GM12878 (cell line): ENCODE measurements around the gene FLVCR1. TPM values are rescaled to one million over a fixed set of nuclear protein-coding genes. Genes with fewer than 3 reads are reported as not detected.

Experiments used
- ATAC-seq: fragments of 200-7000 bp; cut with Tn5 transposase; 3 replicates; pipeline ENCODE4 v1.9.1; 2020; ENCODE audit warnings: mild to moderate bottlenecking, moderate library complexity
- BruUV-seq: library from RNA; stranded (reverse); fragments of 400-500 nt; replicated peaks from 2 replicates; lab custom pipeline; 2021; lab: Mats Ljungman, UMichigan
- CTCF ChIA-PET: fragments of 300-600 bp; sonication (Branson Sonifier 250); formaldehyde crosslinking; extraction: SDS; loops from one replicate; lab custom pipeline; 2021; ENCODE audit warnings: inconsistent platforms; lab: Yijun Ruan, JAX
- POLR2A ChIA-PET: fragments of 350-600 bp; formaldehyde crosslinking; extraction: SDS; loops from one replicate; lab custom pipeline; 2021; ENCODE audit warnings: inconsistent platforms; lab: Charles Lee
- RAD21 ChIA-PET: fragments of 300-600 bp; sonication (Branson Sonifier 250); formaldehyde crosslinking; loops from one replicate; lab custom pipeline; 2023; ENCODE audit warnings: antibody characterized with exemption; ENCODE audit not compliant: unreplicated experiment; lab: Charles Lee
- SMC1A ChIA-PET: fragments of 300-600 bp; sonication (Branson Sonifier 250); formaldehyde crosslinking; loops from one replicate; lab custom pipeline; 2023; ENCODE audit not compliant: unreplicated experiment, uncharacterized antibody; lab: Charles Lee
- DNase-seq: peaks from one replicate; pipeline ENCODE4 v3.0.0-alpha.2; 2011; ENCODE audit warnings: low read depth, low spot score
- FAIRE-seq: peaks from 3 replicates; lab custom pipeline; 2011; peaks lifted over from hg19 to GRCh38; lab: Jason Lieb, UNC
- H2AFZ ChIP-seq: 2 replicates; pipeline ENCODE4 v1.6.0; 2011; ENCODE audit warnings: low read depth, low read length, control low read depth; ENCODE audit not compliant: control insufficient read depth
- H3K27ac ChIP-seq: 2 replicates; pipeline ENCODE4 v1.5.1; 2011; ENCODE audit warnings: control low read depth; ENCODE audit not compliant: control insufficient read depth, insufficient read depth
- H3K27me3 ChIP-seq, 2 experiments: replicated peaks in 1 of 2; 2 replicates each; pipeline versions ENCODE4 v1.6.0 to v1.6.1; 2011; ENCODE audit warnings: low read length in 1 of 2; ENCODE audit not compliant: control insufficient read depth in 2 of 2, insufficient read depth in 2 of 2
- H3K36me3 ChIP-seq, 2 experiments: 2 replicates each; pipeline ENCODE4 v1.5.1; 2011; ENCODE audit warnings: low read length in 1 of 2; ENCODE audit not compliant: control insufficient read depth in 2 of 2, insufficient read depth in 2 of 2
- H3K4me1 ChIP-seq: 2 replicates; pipeline ENCODE4 v1.6.1; 2011; ENCODE audit warnings: mild to moderate bottlenecking, low read length, moderate library complexity, mixed read lengths; ENCODE audit not compliant: control insufficient read depth, insufficient read depth
- H3K4me2 ChIP-seq: 2 replicates; pipeline ENCODE4 v1.6.0; 2011; ENCODE audit warnings: control low read depth; ENCODE audit not compliant: control insufficient read depth, insufficient read depth
- H3K4me3 ChIP-seq: fragments of 200-600 bp; sonication (generic); 2 replicates; pipeline ENCODE4 v1.5.1; 2016
- H3K79me2 ChIP-seq: 2 replicates; pipeline ENCODE4 v1.6.0; 2011; ENCODE audit warnings: low read length; ENCODE audit not compliant: control insufficient read depth, insufficient read depth
- H3K9ac ChIP-seq: 2 replicates; pipeline ENCODE4 v1.8.0; 2011; ENCODE audit warnings: low read length, control low read depth, mixed read lengths; ENCODE audit not compliant: control insufficient read depth, insufficient read depth
- H3K9me3 ChIP-seq: replicated peaks from 3 replicates; pipeline ENCODE4 v1.5.1; 2011; ENCODE audit warnings: mild to moderate bottlenecking, low read length; ENCODE audit not compliant: control insufficient read depth, insufficient read depth
- H4K20me1 ChIP-seq: 2 replicates; pipeline ENCODE4 v1.6.0; 2011; ENCODE audit not compliant: control insufficient read depth, insufficient read depth
- BCLAF1 ChIP-seq: fragments of 450-650 bp; IDR thresholded peaks from 2 replicates; pipeline ENCODE4 v1.6.1; 2017; ENCODE audit warnings: antibody characterized with exemption, mild to moderate bottlenecking, moderate library complexity
- CEBPZ ChIP-seq: fragments of 150-350 bp; IDR thresholded peaks from 2 replicates; pipeline ENCODE4 v1.6.1; 2016; ENCODE audit warnings: low read depth, low read length
- EP300 ChIP-seq, 2 experiments: fragments of 150-350 bp in 1 of 2; IDR thresholded peaks; 2 replicates each; pipeline ENCODE4 v1.6.1; 2011 to 2012; ENCODE audit warnings: low read depth in 2 of 2, low read length in 2 of 2, borderline replicate concordance in 1 of 2, improper control_type of control experiment in 1 of 2, inconsistent platforms in 1 of 2; ENCODE audit not compliant: control insufficient read depth in 1 of 2
- FOXM1 ChIP-seq: IDR thresholded peaks from 2 replicates; pipeline ENCODE4 v1.6.1; 2012; ENCODE audit warnings: low read depth, mild to moderate bottlenecking, inconsistent platforms, low read length, moderate library complexity
- HDAC6 ChIP-seq: fragments of 200-600 bp; sonication (generic); IDR thresholded peaks from one replicate; pipeline ENCODE4 v1.8.0; 2017; ENCODE audit warnings: antibody characterized with exemption; ENCODE audit not compliant: unreplicated experiment
- STAT1 ChIP-seq: fragments of 450-650 bp; conservative IDR thresholded peaks from 2 replicates; pipeline ENCODE4 v1.6.1; 2014; ENCODE audit warnings: antibody characterized with exemption, mild to moderate bottlenecking
- WGBS: methylation state at CpG from one replicate; pipeline ENCODE4 v1.1.6; 2016; ENCODE audit warnings: low lambda C conversion rate; ENCODE audit not compliant: insufficient replicate concordance, insufficient coverage; ENCODE audit errors: missing lambda C conversion rate; 5-methylcytosine and 5-hydroxymethylcytosine counted together
- in situ Hi-C: fragments of 300-500 bp; cut with MboI; formaldehyde crosslinking; loops from 9 replicates; pipeline ENCODE4 v1.14.3; 2018; ENCODE audit warnings: mixed read lengths
- intact Hi-C: fragments of 100-400 bp; cut with micrococcal nuclease; formaldehyde crosslinking; loops from one replicate; pipeline ENCODE4 v1.14.2; 2022; ENCODE audit not compliant: unreplicated experiment
- polyA plus RNA-seq, 11 experiments: library from polyadenylated mRNA; depleted of rRNA in 4 of 11; unstranded in 6 of 11; stranded (reverse) in 5 of 11; fragments of >200 nt; fragmentation: Nextera tagmentation in 4 of 11; fragmentation: Illumina TruSeq in 1 of 11; extraction: Ambion mirVana in 4 of 11; extraction: Trizol in 1 of 11; gene quantifications; 1 replicate in 1 of 11; 2 replicates in 10 of 11; pipeline versions ENCODE4 v1.2.1 to v1.2.3, GENCODE V29; 2011 to 2016; ENCODE audit warnings: inconsistent platforms in 2 of 11, missing spikeins in 2 of 11, low read depth in 1 of 11
- total RNA-seq, 4 experiments: library from RNA; depleted of rRNA in 3 of 4; stranded (reverse); fragments of >200 nt in 3 of 4; fragmentation: Illumina TruSeq in 1 of 4; extraction: Trizol in 1 of 4; gene quantifications; 2 replicates each; pipeline versions ENCODE4 v1.2.1 to v1.2.3, GENCODE V29; 2013 to 2021
- TF ChIP-seq, protein P1 (sequence below): fragments of 450-650 bp; IDR thresholded peaks from 2 replicates; pipeline ENCODE4 v1.6.1; 2017; ENCODE audit warnings: mild to moderate bottlenecking, moderate library complexity

The FLVCR1 gene
- total and polyA plus RNA-seq, 10 of the 15 experiments (the other 5 are each of a cell fraction or from before 2014, with no cell fraction given), result 7.1 to 25.2 (median 17.6) TPM

DNA sequence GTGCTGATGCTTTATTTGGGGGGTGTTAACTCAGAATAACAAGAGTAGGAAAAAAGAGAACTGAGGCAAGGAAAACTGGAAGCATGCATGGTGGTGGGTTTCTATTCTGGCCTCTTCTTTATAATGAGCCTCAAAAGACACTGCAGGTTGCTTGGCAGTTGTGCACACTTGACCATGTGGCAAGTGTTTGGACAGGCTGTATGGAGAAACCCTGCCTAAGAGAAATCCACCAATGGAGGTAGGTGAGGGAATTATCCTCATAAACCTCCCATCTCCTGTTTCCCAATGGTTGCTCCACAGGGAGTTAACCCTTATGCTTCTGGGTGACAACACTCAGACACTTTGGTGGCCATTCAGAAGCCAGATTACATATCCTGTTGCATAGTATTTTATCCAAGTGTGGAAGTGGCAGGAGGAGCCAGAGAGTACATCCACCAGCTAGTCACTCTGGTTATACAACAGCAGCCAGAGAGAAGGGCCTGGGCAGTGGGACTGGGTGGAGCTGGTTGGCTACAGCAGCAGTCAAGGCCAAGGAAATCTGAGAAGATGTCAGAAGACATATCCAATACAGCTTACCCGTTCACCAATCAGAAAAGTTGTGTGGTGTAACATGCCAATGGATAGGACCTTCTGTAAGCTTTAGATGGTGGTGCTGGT lies 75.9 kb downstream of the FLVCR1 start:
- CTCF ChIA-PET, result interaction anchor here (1.1 to 1.3 kb wide), 2 partner anchors 34 to 61 kb away, joined by 4 to 5 read pairs; no protein-coding TSS in a partner anchor
- Histone ChIP-seq H3K27ac (no peak overlapping the region), H3K4me1 (peaks cover 9% of the 10 kb centered on the region), H4K20me1 (no peaks in the 10 kb centered on the region), H3K9ac (no peak overlapping the region), H3K4me3 (no peak overlapping the region), H2AFZ (no peak overlapping the region), H3K27me3 (no peaks in the 10 kb centered on the region), H3K4me2 (no peak overlapping the region), H3K9me3 (no peaks in the 10 kb centered on the region), H3K36me3 (no peaks in the 10 kb centered on the region), H3K79me2 (no peaks in the 10 kb centered on the region)
- BruUV-seq, result no TSS peak
- in situ Hi-C loops, result no loop called here
- FAIRE-seq, result no peak
- RAD21 ChIA-PET, result interaction anchor here (1.1 to 1.9 kb wide), 3 partner anchors 10 to 76 kb away, joined by 3 to 5 read pairs (median 5); partner anchors contain the start of gene FLVCR1
- no peak for ATAC-seq
- WGBS, result 38% methylated on average over 1 of the region's 1 CpG
- no peak for DNase-seq
- no peak for TF ChIP-seq HDAC6
- TF ChIP-seq BCLAF1, result no peak
- no peak for TF ChIP-seq CEBPZ
- TF ChIP-seq FOXM1, result no peak
- no peak for TF ChIP-seq STAT1
- no peak for TF ChIP-seq EP300 (IDR thresholded peaks at IDR 0.05; ENCODE audit: borderline replicate concordance in 1 of 2, control insufficient read depth in 1 of 2, low read depth in 2 of 2, low read length in 2 of 2)
- TF ChIP-seq, protein P1, sequence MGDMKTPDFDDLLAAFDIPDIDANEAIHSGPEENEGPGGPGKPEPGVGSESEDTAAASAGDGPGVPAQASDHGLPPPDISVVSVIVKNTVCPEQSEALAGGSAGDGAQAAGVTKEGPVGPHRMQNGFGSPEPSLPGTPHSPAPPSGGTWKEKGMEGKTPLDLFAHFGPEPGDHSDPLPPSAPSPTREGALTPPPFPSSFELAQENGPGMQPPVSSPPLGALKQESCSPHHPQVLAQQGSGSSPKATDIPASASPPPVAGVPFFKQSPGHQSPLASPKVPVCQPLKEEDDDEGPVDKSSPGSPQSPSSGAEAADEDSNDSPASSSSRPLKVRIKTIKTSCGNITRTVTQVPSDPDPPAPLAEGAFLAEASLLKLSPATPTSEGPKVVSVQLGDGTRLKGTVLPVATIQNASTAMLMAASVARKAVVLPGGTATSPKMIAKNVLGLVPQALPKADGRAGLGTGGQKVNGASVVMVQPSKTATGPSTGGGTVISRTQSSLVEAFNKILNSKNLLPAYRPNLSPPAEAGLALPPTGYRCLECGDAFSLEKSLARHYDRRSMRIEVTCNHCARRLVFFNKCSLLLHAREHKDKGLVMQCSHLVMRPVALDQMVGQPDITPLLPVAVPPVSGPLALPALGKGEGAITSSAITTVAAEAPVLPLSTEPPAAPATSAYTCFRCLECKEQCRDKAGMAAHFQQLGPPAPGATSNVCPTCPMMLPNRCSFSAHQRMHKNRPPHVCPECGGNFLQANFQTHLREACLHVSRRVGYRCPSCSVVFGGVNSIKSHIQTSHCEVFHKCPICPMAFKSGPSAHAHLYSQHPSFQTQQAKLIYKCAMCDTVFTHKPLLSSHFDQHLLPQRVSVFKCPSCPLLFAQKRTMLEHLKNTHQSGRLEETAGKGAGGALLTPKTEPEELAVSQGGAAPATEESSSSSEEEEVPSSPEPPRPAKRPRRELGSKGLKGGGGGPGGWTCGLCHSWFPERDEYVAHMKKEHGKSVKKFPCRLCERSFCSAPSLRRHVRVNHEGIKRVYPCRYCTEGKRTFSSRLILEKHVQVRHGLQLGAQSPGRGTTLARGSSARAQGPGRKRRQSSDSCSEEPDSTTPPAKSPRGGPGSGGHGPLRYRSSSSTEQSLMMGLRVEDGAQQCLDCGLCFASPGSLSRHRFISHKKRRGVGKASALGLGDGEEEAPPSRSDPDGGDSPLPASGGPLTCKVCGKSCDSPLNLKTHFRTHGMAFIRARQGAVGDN, result no peak
- SMC1A ChIA-PET, result interaction anchor here (0.7 to 1.7 kb wide), 8 partner anchors 10 to 71 kb away, joined by 3 to 4 read pairs (median 4); no protein-coding TSS in a partner anchor
- POLR2A ChIA-PET, result interaction anchor here (0.5 to 1.3 kb wide), 5 partner anchors 8 to 24 kb away, joined by 3 to 4 read pairs (median 3); no protein-coding TSS in a partner anchor
- intact Hi-C loops, result no loop called here
